ENCODE results near the gene AP1G2. TPM values are rescaled to one million over a fixed set of nuclear protein-coding genes. Genes with fewer than 3 reads are reported as not detected.

The AP1G2 gene
- total and polyA plus RNA-seq, 2 of the 13 experiments (the other 11 are each of a cell fraction or from before 2014, with no cell fraction given), result 96.9 to 611 TPM

- TF ChIP-seq, protein P1, sequence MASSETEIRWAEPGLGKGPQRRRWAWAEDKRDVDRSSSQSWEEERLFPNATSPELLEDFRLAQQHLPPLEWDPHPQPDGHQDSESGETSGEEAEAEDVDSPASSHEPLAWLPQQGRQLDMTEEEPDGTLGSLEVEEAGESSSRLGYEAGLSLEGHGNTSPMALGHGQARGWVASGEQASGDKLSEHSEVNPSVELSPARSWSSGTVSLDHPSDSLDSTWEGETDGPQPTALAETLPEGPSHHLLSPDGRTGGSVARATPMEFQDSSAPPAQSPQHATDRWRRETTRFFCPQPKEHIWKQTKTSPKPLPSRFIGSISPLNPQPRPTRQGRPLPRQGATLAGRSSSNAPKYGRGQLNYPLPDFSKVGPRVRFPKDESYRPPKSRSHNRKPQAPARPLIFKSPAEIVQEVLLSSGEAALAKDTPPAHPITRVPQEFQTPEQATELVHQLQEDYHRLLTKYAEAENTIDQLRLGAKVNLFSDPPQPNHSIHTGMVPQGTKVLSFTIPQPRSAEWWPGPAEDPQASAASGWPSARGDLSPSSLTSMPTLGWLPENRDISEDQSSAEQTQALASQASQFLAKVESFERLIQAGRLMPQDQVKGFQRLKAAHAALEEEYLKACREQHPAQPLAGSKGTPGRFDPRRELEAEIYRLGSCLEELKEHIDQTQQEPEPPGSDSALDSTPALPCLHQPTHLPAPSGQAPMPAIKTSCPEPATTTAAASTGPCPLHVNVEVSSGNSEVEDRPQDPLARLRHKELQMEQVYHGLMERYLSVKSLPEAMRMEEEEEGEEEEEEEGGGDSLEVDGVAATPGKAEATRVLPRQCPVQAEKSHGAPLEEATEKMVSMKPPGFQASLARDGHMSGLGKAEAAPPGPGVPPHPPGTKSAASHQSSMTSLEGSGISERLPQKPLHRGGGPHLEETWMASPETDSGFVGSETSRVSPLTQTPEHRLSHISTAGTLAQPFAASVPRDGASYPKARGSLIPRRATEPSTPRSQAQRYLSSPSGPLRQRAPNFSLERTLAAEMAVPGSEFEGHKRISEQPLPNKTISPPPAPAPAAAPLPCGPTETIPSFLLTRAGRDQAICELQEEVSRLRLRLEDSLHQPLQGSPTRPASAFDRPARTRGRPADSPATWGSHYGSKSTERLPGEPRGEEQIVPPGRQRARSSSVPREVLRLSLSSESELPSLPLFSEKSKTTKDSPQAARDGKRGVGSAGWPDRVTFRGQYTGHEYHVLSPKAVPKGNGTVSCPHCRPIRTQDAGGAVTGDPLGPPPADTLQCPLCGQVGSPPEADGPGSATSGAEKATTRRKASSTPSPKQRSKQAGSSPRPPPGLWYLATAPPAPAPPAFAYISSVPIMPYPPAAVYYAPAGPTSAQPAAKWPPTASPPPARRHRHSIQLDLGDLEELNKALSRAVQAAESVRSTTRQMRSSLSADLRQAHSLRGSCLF (CRISPR knock-in tag; IDR thresholded peaks at IDR 0.05; ENCODE audit: borderline replicate concordance), result 0 out of 2 replicates have a peak, but pooled peaks have one; percentile 50
- TF ChIP-seq AGO2 (optimal IDR thresholded peaks at IDR 0.05; ENCODE audit: low read depth, low read length) (no peak), ZBTB40 (IDR thresholded peaks at IDR 0.05) (no peak), ZBTB40 (CRISPR knock-in tag; IDR thresholded peaks at IDR 0.05) (peak; percentile 67; the same call in 1 of the 2 replicates), ZMYM2 (CRISPR knock-in tag; IDR thresholded peaks at IDR 0.05) (peak; percentile 97), MXD4 (CRISPR knock-in tag; IDR thresholded peaks at IDR 0.05) (peak; percentile 41; the same call in 1 of the 2 replicates), HOXD1 (CRISPR knock-in tag; IDR thresholded peaks at IDR 0.05) (0 out of 2 replicates have a peak, but pooled peaks have one; percentile 37), MBNL3 (CRISPR knock-in tag; conservative IDR thresholded peaks at IDR 0.05) (no peak), NR1H2 (CRISPR knock-in tag; IDR thresholded peaks at IDR 0.05; ENCODE audit: borderline replicate concordance, low read depth) (no peak)
Measured at GRCh38 chr14:23613242-23614070, 45.9 kb upstream of the AP1G2 start (continued).
